ENCODE results near the gene CDC25A. TPM values are rescaled to one million over a fixed set of nuclear protein-coding genes. Genes with fewer than 3 reads are reported as not detected.
A peak's percentile ranks its signal among the peaks of the same experiment; 100 is the strongest.

Gene CDC25A
- total and polyA plus RNA-seq, 2 of the 13 experiments (the other 11 are each of a cell fraction or from before 2014, with no cell fraction given) = 7.9 to 45.4 TPM

GRCh38 chr3:48151058-48151806, 37.0 kb downstream of the CDC25A start (continued):
- no peak for TF ChIP-seq BCLAF1 (IDR thresholded peaks at IDR 0.05)
- peak; percentile 53; the same call in 1 of the 2 replicates for TF ChIP-seq ZGPAT (CRISPR knock-in tag; IDR thresholded peaks at IDR 0.05)
- TF ChIP-seq ZNF484 (CRISPR knock-in tag; IDR thresholded peaks at IDR 0.05; ENCODE audit: borderline replicate concordance, low read depth) = no peak
- no peak for TF ChIP-seq ZNF790 (CRISPR knock-in tag; IDR thresholded peaks at IDR 0.05; ENCODE audit: borderline replicate concordance)
- TF ChIP-seq GFI1 (CRISPR knock-in tag; IDR thresholded peaks at IDR 0.05; ENCODE audit: borderline replicate concordance) = 0 out of 2 replicates have a peak, but pooled peaks have one; percentile 34
- no peak for TF ChIP-seq FOXA1 (IDR thresholded peaks at IDR 0.05)
- no peak for TF ChIP-seq FOXA1 (CRISPR knock-in tag; IDR thresholded peaks at IDR 0.05)
- peak; percentile 47; the same call in 1 of the 2 replicates for TF ChIP-seq ZMYM4 (CRISPR knock-in tag; IDR thresholded peaks at IDR 0.05)
- TF ChIP-seq NFATC3 (CRISPR knock-in tag; IDR thresholded peaks at IDR 0.05) = no peak
- TF ChIP-seq SMAD3 (CRISPR knock-in tag; IDR thresholded peaks at IDR 0.05) = peak; percentile 55; the same call in 1 of the 2 replicates
- TF ChIP-seq GLI4 (CRISPR knock-in tag; IDR thresholded peaks at IDR 0.05; ENCODE audit: borderline replicate concordance) = no peak
- no peak for TF ChIP-seq THAP7 (CRISPR knock-in tag; IDR thresholded peaks at IDR 0.05)
- TF ChIP-seq ZNF574 (CRISPR knock-in tag; IDR thresholded peaks at IDR 0.05) = peak; percentile 43
- TF ChIP-seq ZNF713 (CRISPR knock-in tag; IDR thresholded peaks at IDR 0.05) = no peak
- 0 out of 2 replicates have a peak, but pooled peaks have one; percentile 21 for TF ChIP-seq REPIN1 (CRISPR knock-in tag; IDR thresholded peaks at IDR 0.05; ENCODE audit: borderline replicate concordance, low read depth)
- no peak for TF ChIP-seq MBNL3 (CRISPR knock-in tag; conservative IDR thresholded peaks at IDR 0.05)
- TF ChIP-seq CENPBD1 (CRISPR knock-in tag; IDR thresholded peaks at IDR 0.05; ENCODE audit: borderline replicate concordance, low read depth) = no peak
- TF ChIP-seq GATAD1 (CRISPR knock-in tag; IDR thresholded peaks at IDR 0.05) = peak; percentile 42
- TF ChIP-seq MTA3 (CRISPR knock-in tag; IDR thresholded peaks at IDR 0.05) = no peak
- TF ChIP-seq TCF7 (IDR thresholded peaks at IDR 0.05; ENCODE audit: low read depth) = no peak
- TF ChIP-seq ZNF441 (CRISPR knock-in tag; IDR thresholded peaks at IDR 0.05; ENCODE audit: borderline replicate concordance) = no peak
- TF ChIP-seq MATR3 (CRISPR knock-in tag; IDR thresholded peaks at IDR 0.05) = no peak
